IMR-90 (cell line): ENCODE measurements around the gene DDAH2. TPM values are rescaled to one million over a fixed set of nuclear protein-coding genes. Genes with fewer than 3 reads are reported as not detected.

ENCODE experiments used
- ATAC-seq: fragments of 200-7000 bp; cut with Tn5 transposase; 2 replicates; pipeline ENCODE4 v1.9.1; 2020; ENCODE audit warnings: low read depth, mild to moderate bottlenecking, moderate library complexity
- BruUV-seq: library from RNA; stranded (reverse); fragments of 400-500 nt; replicated peaks from 2 replicates; lab custom pipeline; 2021; lab: Mats Ljungman, UMichigan
- CTCF ChIA-PET: fragments of 300-600 bp; formaldehyde crosslinking; extraction: SDS; loops from one replicate; lab custom pipeline; 2021; ENCODE audit warnings: antibody characterized with exemption; lab: Yijun Ruan, JAX
- POLR2A ChIA-PET: fragments of 300-600 bp; sonication (Branson Sonifier 250); formaldehyde crosslinking; loops from one replicate; lab custom pipeline; 2022; ENCODE audit warnings: antibody characterized with exemption; ENCODE audit not compliant: unreplicated experiment; lab: Charles Lee
- DNase-seq: peaks from one replicate; pipeline ENCODE4 v3.0.0; 2013
- H2AFZ ChIP-seq: replicated peaks from 2 replicates; pipeline ENCODE3; 2013; ENCODE audit warnings: low read length, mild to moderate bottlenecking; ENCODE audit not compliant: poor library complexity
- H2AK5ac ChIP-seq: 2 replicates; pipeline ENCODE4 v1.6.1; 2013; ENCODE audit warnings: low read depth, low read length, inconsistent platforms
- H2AK9ac ChIP-seq: replicated peaks from 2 replicates; pipeline ENCODE3; 2013; ENCODE audit warnings: mild to moderate bottlenecking, low read depth, low read length, moderate library complexity; ENCODE audit not compliant: poor library complexity
- H2BK120ac ChIP-seq: 2 replicates; pipeline ENCODE4 v1.6.1; 2013; ENCODE audit warnings: low read depth, low read length, inconsistent platforms
- H2BK15ac ChIP-seq: 3 replicates; pipeline ENCODE4 v1.6.1; 2013; ENCODE audit warnings: low read depth, low read length, inconsistent platforms
- H2BK20ac ChIP-seq: 2 replicates; pipeline ENCODE4 v1.6.1; 2013; ENCODE audit warnings: low read depth, mild to moderate bottlenecking, inconsistent platforms, low read length, moderate library complexity
- H2BK5ac ChIP-seq: 2 replicates; pipeline ENCODE4 v1.6.1; 2013; ENCODE audit warnings: mild to moderate bottlenecking, low read depth, low read length, inconsistent platforms; ENCODE audit not compliant: poor library complexity, severe bottlenecking
- H3K14ac ChIP-seq: replicated peaks from 2 replicates; pipeline ENCODE4 v1.6.1; 2013; ENCODE audit warnings: low read depth, low read length, inconsistent platforms
- H3K18ac ChIP-seq: 2 replicates; pipeline ENCODE4 v1.6.1; 2013; ENCODE audit warnings: low read depth, low read length, control low read depth
- H3K23ac ChIP-seq: 2 replicates; pipeline ENCODE4 v1.6.1; 2013; ENCODE audit warnings: low read depth, low read length, inconsistent platforms
- H3K27ac ChIP-seq: 2 replicates; pipeline ENCODE4 v1.5.1; 2013; ENCODE audit warnings: mild to moderate bottlenecking, control low read depth, low read length; ENCODE audit not compliant: insufficient read depth
- H3K27me3 ChIP-seq: 2 replicates; pipeline ENCODE4 v1.6.1; 2013; ENCODE audit warnings: low read length; ENCODE audit not compliant: control insufficient read depth, insufficient read depth
- H3K36me3 ChIP-seq: 2 replicates; pipeline ENCODE4 v1.6.1; 2013; ENCODE audit warnings: low read length, mixed read lengths; ENCODE audit not compliant: control insufficient read depth, insufficient read depth
- H3K4ac ChIP-seq: 2 replicates; pipeline ENCODE4 v1.6.1; 2013; ENCODE audit warnings: low read depth, low read length, inconsistent platforms
- H3K4me1 ChIP-seq: 2 replicates; pipeline ENCODE4 v1.6.1; 2013; ENCODE audit warnings: low read length, mixed read lengths; ENCODE audit not compliant: control insufficient read depth, insufficient read depth
- H3K4me2 ChIP-seq: 2 replicates; pipeline ENCODE4 v1.6.1; 2013; ENCODE audit warnings: low read depth, mild to moderate bottlenecking, control low read depth, low read length, moderate library complexity
- H3K4me3 ChIP-seq: 2 replicates; pipeline ENCODE4 v1.5.1; 2013; ENCODE audit warnings: low read depth, mild to moderate bottlenecking, control low read depth, low read length, moderate library complexity; ENCODE audit not compliant: insufficient read depth
- H3K56ac ChIP-seq: 2 replicates; pipeline ENCODE4 v1.6.1; 2013; ENCODE audit warnings: low read length, inconsistent platforms; ENCODE audit not compliant: insufficient read depth; ENCODE audit errors: extremely low read depth
- H3K79me1 ChIP-seq, 2 experiments: 2 replicates each; pipeline ENCODE4 v1.6.1; 2013; ENCODE audit warnings: low read length in 2 of 2, inconsistent platforms in 1 of 2, low read depth in 1 of 2
- H3K9ac ChIP-seq: 2 replicates; pipeline ENCODE4 v1.6.1; 2013; ENCODE audit warnings: low read depth, low read length, control low read depth
- H3K9me1 ChIP-seq: 2 replicates; pipeline ENCODE4 v1.6.1; 2013; ENCODE audit warnings: low read length, inconsistent platforms; ENCODE audit not compliant: insufficient read depth
- H3K9me3 ChIP-seq: 2 replicates; pipeline ENCODE4 v1.6.1; 2013; ENCODE audit warnings: low read length; ENCODE audit not compliant: control insufficient read depth, insufficient read depth
- H4K20me1 ChIP-seq: 2 replicates; pipeline ENCODE4 v1.6.1; 2013; ENCODE audit warnings: low read length, inconsistent platforms; ENCODE audit not compliant: insufficient read depth
- H4K5ac ChIP-seq: 2 replicates; pipeline ENCODE4 v1.6.1; 2013; ENCODE audit warnings: mild to moderate bottlenecking, low read depth, low read length, control low read depth
- H4K8ac ChIP-seq, 2 experiments: 2 replicates each; pipeline ENCODE4 v1.6.1; 2013; ENCODE audit warnings: low read depth in 2 of 2, low read length in 2 of 2, control low read depth in 1 of 2, inconsistent platforms in 1 of 2
- H4K91ac ChIP-seq: 2 replicates; pipeline ENCODE4 v1.6.1; 2013; ENCODE audit warnings: low read depth, low read length, inconsistent platforms; ENCODE audit not compliant: insufficient read depth
- CEBPB ChIP-seq: IDR thresholded peaks from 2 replicates; pipeline ENCODE4 v1.6.1; 2012; ENCODE audit warnings: low read depth, low read length, improper control_type of control experiment
- CHD1 ChIP-seq: IDR thresholded peaks from 2 replicates; pipeline ENCODE4 v1.6.1; 2012; ENCODE audit warnings: low read depth, low read length, improper control_type of control experiment
- FOS ChIP-seq: fragments of 150-350 bp; IDR thresholded peaks from 2 replicates; pipeline ENCODE4 v1.6.1; 2016; ENCODE audit warnings: low read depth, low read length
- MAFK ChIP-seq: IDR thresholded peaks from 2 replicates; pipeline ENCODE4 v1.6.1; 2012; ENCODE audit warnings: low read depth, low read length, improper control_type of control experiment
- MAZ ChIP-seq: IDR thresholded peaks from 2 replicates; pipeline ENCODE4 v1.6.1; 2012; ENCODE audit warnings: low read depth, mild to moderate bottlenecking, low read length, improper control_type of control experiment, moderate library complexity, borderline replicate concordance
- RAD21 ChIP-seq: IDR thresholded peaks from 2 replicates; pipeline ENCODE4 v1.6.1; 2012; ENCODE audit warnings: low read length, improper control_type of control experiment
- WGBS, 2 experiments: methylation state at CpG; one replicate each; pipeline versions ENCODE4 v1.1.5 to v1.1.7; 2013; ENCODE audit warnings: missing lambda C conversion rate in 2 of 2; ENCODE audit not compliant: insufficient read length in 1 of 2; ENCODE audit errors: extremely low coverage in 2 of 2; 5-methylcytosine and 5-hydroxymethylcytosine counted together
- dilution Hi-C: fragments of 300-500 bp; cut with HindIII; formaldehyde crosslinking; loops from one replicate; pipeline ENCODE4 v1.14.3; 2018; ENCODE audit warnings: low sequenced_read_pairs; ENCODE audit not compliant: unreplicated experiment
- in situ Hi-C: fragments of 300-500 bp; cut with MboI; formaldehyde crosslinking; loops from 3 replicates; pipeline ENCODE4 v1.14.3; 2019; ENCODE audit warnings: low sequenced_read_pairs, inconsistent platforms, mixed read lengths
- intact Hi-C: fragments of 100-400 bp; cut with micrococcal nuclease; formaldehyde crosslinking; loops from 2 replicates; pipeline ENCODE4 v1.10.0; 2022
- polyA plus RNA-seq, 3 experiments: library from polyadenylated mRNA; depleted of rRNA; stranded (reverse); fragments of >200 nt; gene quantifications; 2 replicates each; pipeline ENCODE4 v1.2.3, GENCODE V29; 2012; ENCODE audit warnings: low replicate concordance in 1 of 3
- total RNA-seq: library from RNA; depleted of rRNA; stranded (reverse); fragments of >200 nt; gene quantifications from 2 replicates; pipeline ENCODE4 v1.2.3, GENCODE V29; 2012
- TF ChIP-seq, protein P1 (sequence below): fragments of 150-350 bp; IDR thresholded peaks from 2 replicates; pipeline ENCODE4 v1.6.1; 2017; ENCODE audit warnings: mild to moderate bottlenecking, antibody characterized with exemption, low read length, low read depth
- TF ChIP-seq, protein P2 (sequence below): fragments of 150-350 bp; IDR thresholded peaks from 2 replicates; pipeline ENCODE4 v1.6.1; 2016; ENCODE audit warnings: low read depth, mild to moderate bottlenecking, low read length, moderate library complexity, borderline replicate concordance

Gene DDAH2
- total and polyA plus RNA-seq, 2 of the 4 experiments (the other 2 are of a cell fraction), result 40.7 to 57.9 TPM

DNA sequence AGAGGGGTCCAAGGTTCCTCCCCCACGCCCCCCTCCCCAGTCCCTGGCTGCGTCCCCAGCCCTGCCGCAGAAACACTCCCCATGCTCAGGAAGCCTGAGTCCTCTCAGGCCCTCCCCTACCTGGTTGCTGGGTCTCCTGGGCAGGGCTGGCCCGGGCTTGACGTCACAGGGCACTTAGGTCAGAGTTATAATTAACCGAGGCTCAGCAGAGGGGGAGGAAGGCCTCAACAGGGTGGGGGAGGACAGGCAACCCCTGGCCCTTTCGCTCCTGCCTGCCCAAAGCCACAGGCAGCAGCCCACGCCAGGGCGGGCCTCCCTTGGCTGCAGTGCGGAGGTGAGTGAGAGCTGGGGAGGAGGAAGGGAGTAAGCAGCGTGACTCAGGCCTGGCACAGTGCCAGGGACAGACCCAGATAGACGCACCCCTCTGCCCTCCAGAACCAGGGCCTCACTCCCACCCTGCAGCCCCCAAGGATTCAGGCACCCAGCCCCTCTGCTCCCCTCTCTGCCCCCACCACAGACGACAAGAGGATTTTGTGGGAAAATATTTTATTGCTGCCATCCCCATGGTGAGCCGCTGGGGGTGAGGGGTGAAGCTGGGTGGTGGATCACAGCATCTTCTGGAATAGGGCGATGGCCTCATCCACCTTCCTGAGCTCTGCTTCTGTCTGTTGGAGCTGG is 48.0 kb upstream of the DDAH2 start, which contains the start of gene VWA7:
VWA7 (minus strand) TSS at position 340 of the 678 bp plus-strand sequence. CDS start 549 bp downstream, outside the sequence.
- Histone ChIP-seq H3K14ac (peak within 1 kb of the TSS; percentile 83; the same call in 1 of the 2 replicates), H3K4me1 (peaks cover 10% of the 10 kb centered on the region), H3K36me3 (peaks cover 40% of the 10 kb centered on the region), H3K4me3 (no peak within 1 kb of the TSS), H2BK120ac (no peak within 1 kb of the TSS), H3K23ac (no peak within 1 kb of the TSS), H2AK9ac (peak within 1 kb of the TSS; percentile 96), H3K4me2 (peak within 1 kb of the TSS; percentile 54), H2BK20ac (no peak within 1 kb of the TSS), H3K9me1 (0 out of 2 replicates have a peak, but pooled peaks cover 8% of the 10 kb centered on the region), H3K9ac (no peak within 1 kb of the TSS), H4K5ac (no peak within 1 kb of the TSS), H2BK15ac (no peak within 1 kb of the TSS), H3K27ac (no peak within 1 kb of the TSS), H3K56ac (no peak within 1 kb of the TSS), H3K79me1 (0 out of 4 replicates have a peak, but pooled peaks cover 0 to 2% of the 10 kb centered on the region in 2 experiments), H2AFZ (peak within 1 kb of the TSS; percentile 83), H4K91ac (peak within 1 kb of the TSS; percentile 46; the same call in 1 of the 2 replicates), H3K9me3 (no peaks in the 10 kb centered on the region), H4K8ac (peak within 1 kb of the TSS in 1 of 2 experiments; percentile 75; a peak in 2 of 4 replicates), H2AK5ac (peak within 1 kb of the TSS; percentile 43), H3K27me3 (no peaks in the 10 kb centered on the region), H4K20me1 (no peaks in the 10 kb centered on the region), H2BK5ac (peak within 1 kb of the TSS; percentile 56), H3K18ac (no peak within 1 kb of the TSS), H3K4ac (peak within 1 kb of the TSS; percentile 73)
- peak; percentile 84 for ATAC-seq
- no CpG with 5 or more reads among the region's 15 CpGs for WGBS, 2 experiments
- BruUV-seq, result no TSS peak
- POLR2A ChIA-PET, result no interaction called here
- CTCF ChIA-PET, result no interaction called here
- intact Hi-C loops, result no loop called here
- TF ChIP-seq, protein P1, sequence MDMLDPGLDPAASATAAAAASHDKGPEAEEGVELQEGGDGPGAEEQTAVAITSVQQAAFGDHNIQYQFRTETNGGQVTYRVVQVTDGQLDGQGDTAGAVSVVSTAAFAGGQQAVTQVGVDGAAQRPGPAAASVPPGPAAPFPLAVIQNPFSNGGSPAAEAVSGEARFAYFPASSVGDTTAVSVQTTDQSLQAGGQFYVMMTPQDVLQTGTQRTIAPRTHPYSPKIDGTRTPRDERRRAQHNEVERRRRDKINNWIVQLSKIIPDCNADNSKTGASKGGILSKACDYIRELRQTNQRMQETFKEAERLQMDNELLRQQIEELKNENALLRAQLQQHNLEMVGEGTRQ, result 0 out of 2 replicates have a peak, but pooled peaks have one; percentile 7
- no peak for TF ChIP-seq RAD21
- TF ChIP-seq MAZ, result peak; percentile 76; the same call in 1 of the 2 replicates
- 0 out of 2 replicates have a peak, but pooled peaks have one; percentile 8 for TF ChIP-seq FOS
- TF ChIP-seq MAFK, result no peak
- TF ChIP-seq, protein P2, sequence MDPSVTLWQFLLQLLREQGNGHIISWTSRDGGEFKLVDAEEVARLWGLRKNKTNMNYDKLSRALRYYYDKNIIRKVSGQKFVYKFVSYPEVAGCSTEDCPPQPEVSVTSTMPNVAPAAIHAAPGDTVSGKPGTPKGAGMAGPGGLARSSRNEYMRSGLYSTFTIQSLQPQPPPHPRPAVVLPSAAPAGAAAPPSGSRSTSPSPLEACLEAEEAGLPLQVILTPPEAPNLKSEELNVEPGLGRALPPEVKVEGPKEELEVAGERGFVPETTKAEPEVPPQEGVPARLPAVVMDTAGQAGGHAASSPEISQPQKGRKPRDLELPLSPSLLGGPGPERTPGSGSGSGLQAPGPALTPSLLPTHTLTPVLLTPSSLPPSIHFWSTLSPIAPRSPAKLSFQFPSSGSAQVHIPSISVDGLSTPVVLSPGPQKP, result no peak
- TF ChIP-seq CHD1, result no peak
- TF ChIP-seq CEBPB, result no peak
- peak; percentile 70 for DNase-seq
- dilution Hi-C loops, result no loop called here
- in situ Hi-C loops, result no loop called here
